ENCODE measurements around the gene LPP.

LPP gene

DNA sequence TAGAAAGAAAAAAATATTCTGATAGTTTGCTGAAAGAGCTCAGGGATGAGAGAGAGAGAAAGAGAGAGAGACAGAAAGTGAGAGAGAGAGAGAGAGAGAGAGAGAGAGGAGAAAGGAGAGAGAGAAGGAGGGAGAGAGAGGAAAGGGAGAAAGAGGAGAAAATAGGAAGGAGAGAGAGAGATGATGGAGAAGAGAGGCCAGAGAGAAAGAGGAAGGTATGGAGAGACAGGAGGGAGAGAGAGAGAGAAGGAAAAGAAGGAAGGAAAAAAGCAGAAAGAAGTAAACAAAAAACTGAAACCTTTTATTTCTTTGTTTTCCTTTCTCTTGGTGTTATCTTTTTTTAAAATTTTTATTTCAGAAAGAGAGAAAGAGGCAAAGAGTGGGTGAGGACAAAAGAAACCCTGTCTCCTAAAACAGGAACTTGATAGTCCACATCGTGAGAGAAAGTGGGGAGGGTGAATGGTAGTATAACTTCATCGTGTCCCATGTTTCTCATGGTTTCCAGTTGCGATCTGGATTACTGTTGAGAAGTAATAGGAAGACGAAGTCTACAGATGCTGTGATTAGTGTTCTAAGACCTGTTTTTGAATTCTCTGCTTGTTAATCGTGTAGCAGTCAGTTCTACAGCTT is 279.7 kb downstream of the LPP start:
- no peak for DNase-seq (ENCODE audit: low read depth)
- TF ChIP-seq, protein P1, sequence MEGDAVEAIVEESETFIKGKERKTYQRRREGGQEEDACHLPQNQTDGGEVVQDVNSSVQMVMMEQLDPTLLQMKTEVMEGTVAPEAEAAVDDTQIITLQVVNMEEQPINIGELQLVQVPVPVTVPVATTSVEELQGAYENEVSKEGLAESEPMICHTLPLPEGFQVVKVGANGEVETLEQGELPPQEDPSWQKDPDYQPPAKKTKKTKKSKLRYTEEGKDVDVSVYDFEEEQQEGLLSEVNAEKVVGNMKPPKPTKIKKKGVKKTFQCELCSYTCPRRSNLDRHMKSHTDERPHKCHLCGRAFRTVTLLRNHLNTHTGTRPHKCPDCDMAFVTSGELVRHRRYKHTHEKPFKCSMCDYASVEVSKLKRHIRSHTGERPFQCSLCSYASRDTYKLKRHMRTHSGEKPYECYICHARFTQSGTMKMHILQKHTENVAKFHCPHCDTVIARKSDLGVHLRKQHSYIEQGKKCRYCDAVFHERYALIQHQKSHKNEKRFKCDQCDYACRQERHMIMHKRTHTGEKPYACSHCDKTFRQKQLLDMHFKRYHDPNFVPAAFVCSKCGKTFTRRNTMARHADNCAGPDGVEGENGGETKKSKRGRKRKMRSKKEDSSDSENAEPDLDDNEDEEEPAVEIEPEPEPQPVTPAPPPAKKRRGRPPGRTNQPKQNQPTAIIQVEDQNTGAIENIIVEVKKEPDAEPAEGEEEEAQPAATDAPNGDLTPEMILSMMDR (IDR thresholded peaks at IDR 0.05; ENCODE audit: control insufficient read depth, insufficient read depth, low read depth, low read length, missing control alignments), result no peak
- no peak overlapping the region for H3K4me3 ChIP-seq (ENCODE audit: control insufficient read depth, low read depth, low read length)

DNA sequence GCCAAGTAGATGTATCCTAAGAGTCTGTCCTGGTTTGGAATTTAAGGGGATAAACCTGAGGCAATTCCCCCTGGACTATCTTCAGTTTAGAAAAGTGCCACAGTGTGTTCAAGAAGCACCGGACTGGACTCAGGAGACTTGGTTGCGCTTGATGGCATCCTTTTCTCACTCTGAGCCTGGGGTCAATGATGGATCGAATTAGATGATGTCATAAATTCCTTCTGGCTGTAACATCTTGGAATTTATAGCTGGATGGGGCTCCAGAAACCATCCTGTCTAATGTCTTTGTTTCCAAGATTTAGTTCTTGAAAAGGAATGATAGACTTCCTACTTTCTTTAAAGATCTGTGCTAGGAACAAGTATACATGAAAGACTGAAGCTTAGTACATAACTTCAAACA is 280.6 kb downstream of the LPP start:
- H3K4me3 ChIP-seq (ENCODE audit: control insufficient read depth, low read depth, low read length), result no peak overlapping the region
- TF ChIP-seq, protein P1 (IDR thresholded peaks at IDR 0.05; ENCODE audit: control insufficient read depth, insufficient read depth, low read depth, low read length, missing control alignments), result no peak
- DNase-seq (ENCODE audit: low read depth), result no peak

DNA sequence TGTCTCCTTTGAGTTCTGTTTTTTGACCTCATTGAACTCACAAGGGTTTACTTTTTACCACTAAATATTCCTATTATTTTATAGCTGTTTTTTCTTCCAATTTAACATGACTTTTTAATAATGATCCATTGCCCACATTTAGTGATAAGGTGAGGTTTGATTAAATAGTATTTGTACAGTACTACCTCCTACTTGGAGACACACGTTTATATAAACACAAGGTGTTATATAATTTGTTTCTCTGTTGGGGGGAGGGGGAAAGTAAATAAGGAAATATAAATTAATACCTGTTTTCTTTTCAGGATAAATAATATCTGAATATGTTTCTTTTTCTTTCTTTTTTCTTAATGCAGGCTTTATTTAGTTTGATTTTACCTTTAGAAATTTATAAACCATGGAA is 281.3 kb downstream of the LPP start:
- DNase-seq (ENCODE audit: low read depth), result no peak
- H3K4me3 ChIP-seq (ENCODE audit: control insufficient read depth, low read depth, low read length), result no peak overlapping the region
- TF ChIP-seq, protein P1 (IDR thresholded peaks at IDR 0.05; ENCODE audit: control insufficient read depth, insufficient read depth, low read depth, low read length, missing control alignments), result no peak

DNA sequence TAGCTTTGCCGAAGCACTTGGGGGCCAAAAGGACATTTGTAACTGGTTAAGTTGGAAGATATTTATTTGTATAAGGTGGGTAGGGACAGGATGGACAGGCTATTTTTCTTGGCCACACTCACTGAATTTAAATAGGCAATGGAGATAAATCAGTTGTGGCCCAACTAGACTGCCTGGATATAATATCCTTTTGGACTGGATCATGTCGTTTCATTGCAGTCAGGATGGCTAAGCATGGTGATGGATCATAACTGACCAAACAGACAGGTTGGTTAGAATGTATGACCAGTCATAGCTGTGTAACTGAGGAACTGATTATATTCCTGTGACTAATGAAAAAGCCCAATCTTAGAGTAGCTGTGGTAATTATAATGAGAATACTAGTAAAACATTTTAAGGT is 284.0 kb downstream of the LPP start:
- TF ChIP-seq, protein P1 (IDR thresholded peaks at IDR 0.05; ENCODE audit: control insufficient read depth, insufficient read depth, low read depth, low read length, missing control alignments), result no peak
- H3K4me3 ChIP-seq (ENCODE audit: control insufficient read depth, low read depth, low read length), result no peak overlapping the region
- DNase-seq (ENCODE audit: low read depth), result no peak

DNA sequence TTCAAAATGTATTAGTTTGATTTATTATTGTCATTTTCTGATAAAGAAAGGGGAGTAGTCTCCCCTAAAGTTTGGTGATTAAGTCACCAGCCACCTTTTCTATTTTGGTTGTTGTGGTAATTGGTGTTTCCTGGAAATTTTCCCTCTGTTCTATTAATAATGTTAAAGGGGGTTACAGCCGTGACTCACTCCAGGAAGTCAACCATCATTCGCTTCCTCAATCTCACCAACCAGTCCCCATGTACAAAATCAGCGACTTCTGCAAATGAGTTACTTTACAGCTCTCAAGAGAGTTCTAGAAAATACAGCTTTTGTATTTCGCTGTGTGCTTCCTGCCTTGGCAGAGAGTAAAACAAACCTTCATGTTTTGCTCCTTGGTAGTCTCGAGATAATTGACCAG is 285.1 kb downstream of the LPP start:
- no peak overlapping the region for H3K4me3 ChIP-seq (ENCODE audit: control insufficient read depth, low read depth, low read length)
- TF ChIP-seq, protein P1 (IDR thresholded peaks at IDR 0.05; ENCODE audit: control insufficient read depth, insufficient read depth, low read depth, low read length, missing control alignments), result no peak
- DNase-seq (ENCODE audit: low read depth), result no peak

DNA sequence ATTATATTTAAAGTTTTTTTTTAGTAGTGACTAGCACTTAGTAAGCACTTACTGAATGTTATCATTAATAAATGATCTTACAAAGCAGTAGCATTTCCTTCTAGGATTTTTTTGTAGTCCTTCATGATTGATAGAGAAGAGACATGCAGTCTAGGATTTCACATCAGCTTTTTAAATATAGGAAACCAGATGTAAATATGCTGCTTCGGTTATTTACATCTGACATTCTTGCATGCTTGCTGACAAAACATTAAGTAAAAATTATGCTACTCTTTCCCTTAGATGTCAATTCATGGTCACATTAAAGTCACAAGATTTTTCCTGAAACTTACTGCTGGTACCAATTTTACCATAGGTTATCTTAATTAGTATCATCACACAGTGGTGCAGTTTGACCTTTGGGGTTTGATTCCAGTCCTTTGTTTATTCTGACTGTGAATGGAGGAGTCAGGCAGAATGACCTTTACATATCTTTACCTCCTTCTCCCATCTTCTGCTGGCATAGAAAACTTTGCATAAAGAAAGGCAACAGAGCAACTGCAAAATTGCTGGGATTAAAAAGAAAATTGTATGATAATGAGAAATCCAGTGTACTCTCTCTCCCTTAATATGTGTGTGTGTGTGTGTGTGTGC is 286.5 kb downstream of the LPP start:
- TF ChIP-seq, protein P1 (IDR thresholded peaks at IDR 0.05; ENCODE audit: control insufficient read depth, insufficient read depth, low read depth, low read length, missing control alignments), result no peak

More for the DNA sequence above, 286.5 kb downstream of the LPP start:
- DNase-seq (ENCODE audit: low read depth), result no peak
- H3K4me3 ChIP-seq (ENCODE audit: control insufficient read depth, low read depth, low read length), result no peak overlapping the region

Measured in AG09309 (cell line).